ENCODE measurements around the gene TSSC4. TPM values are rescaled to one million over a fixed set of nuclear protein-coding genes. Genes with fewer than 3 reads are reported as not detected.

Gene TSSC4
- total RNA-seq, 2 experiments from 2014 or later = 48.4 to 52.1 TPM

DNA sequence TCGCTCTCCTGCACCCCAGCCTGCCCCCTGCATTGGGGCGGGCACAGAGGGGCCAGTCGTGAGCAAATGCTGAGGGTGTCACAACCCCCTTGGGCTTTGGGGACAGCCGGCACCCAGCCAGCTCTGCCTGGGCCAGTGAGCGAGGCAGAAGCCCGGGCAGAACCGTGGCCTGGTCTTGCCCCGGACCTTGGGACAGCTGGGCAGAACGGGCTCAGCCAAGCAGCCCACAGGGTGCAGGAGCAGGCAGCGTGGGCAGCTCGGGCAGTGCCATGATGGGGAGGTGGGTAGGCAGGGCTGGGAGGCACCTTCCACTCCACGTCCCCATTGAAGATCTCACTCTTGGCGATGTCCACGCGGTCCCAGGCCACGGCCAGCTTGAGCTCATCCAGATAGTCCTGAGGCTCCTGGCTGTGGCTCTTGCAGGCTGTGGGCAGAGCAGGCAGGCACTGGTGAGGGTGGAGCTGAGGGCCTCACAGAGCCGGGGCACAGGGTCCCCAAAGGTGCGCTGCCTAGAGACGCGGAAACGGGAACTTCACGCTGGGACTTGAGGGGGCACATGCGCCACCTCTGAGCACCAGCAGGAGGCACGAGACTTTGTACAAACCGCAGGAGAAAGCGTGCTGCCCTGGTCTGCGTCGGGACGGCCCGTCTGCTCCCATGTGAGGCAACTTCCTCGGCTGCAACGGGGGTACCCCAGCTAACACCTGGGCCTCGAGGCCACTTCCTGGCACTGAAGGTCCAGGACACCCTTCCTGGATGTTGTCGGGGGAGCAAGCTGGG is 15.2 kb downstream of the TSSC4 start:
- Mint-ChIP-seq H3K27me3 (peaks cover 2% of the 10 kb centered on the region), H3K36me3 (no peaks in the 10 kb centered on the region), H3K9me3 (ENCODE audit: low read depth) (no peaks in the 10 kb centered on the region), H3K27ac (no peak overlapping the region), H3K4me3 (no peak overlapping the region), H3K4me1 (no peaks in the 10 kb centered on the region)
- DNase-seq (no peak), ATAC-seq (no peak)
- CTCF ChIA-PET = interaction anchor here (0.6 to 12.4 kb wide), 3 partner anchors 15 to 589 kb away, joined by 3 to 432 read pairs (median 4); partner anchors contain the start of genes C11orf21, TSPAN32 and TSSC4

DNA sequence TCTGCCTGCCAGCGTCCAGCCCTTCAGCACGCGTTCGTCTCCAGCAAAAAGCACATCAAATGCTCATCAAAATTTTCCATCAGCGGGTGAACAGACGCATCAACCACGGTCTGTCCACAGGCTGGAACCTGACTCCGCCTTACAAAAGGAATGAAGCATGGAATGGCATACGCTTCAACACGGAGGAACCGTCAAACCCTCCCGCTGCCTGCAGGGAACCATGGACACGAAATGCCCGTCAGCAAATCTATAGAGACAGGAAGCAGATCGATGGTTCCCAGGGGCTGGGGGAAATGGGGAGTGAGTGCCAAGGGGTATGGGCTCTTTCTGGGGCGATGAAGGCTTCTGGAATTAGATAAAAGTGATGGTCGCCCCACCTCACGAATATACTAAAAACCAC is 16.2 kb downstream of the TSSC4 start:
- no peaks in the 10 kb centered on the region for H3K4me1 Mint-ChIP-seq
- no peaks in the 10 kb centered on the region for H3K9me3 Mint-ChIP-seq (ENCODE audit: low read depth)
- H3K27ac Mint-ChIP-seq = no peak overlapping the region
- CTCF ChIA-PET = interaction anchor here (0.6 to 12.4 kb wide), 6 partner anchors 17 to 588 kb away, joined by 3 to 432 read pairs (median 22); partner anchors contain the start of genes C11orf21, TSPAN32 and TSSC4
- no peaks in the 10 kb centered on the region for H3K27me3 Mint-ChIP-seq
- ATAC-seq (no peak), DNase-seq (no peak)
- no peaks in the 10 kb centered on the region for H3K36me3 Mint-ChIP-seq
- no peak overlapping the region for H3K4me3 Mint-ChIP-seq

DNA sequence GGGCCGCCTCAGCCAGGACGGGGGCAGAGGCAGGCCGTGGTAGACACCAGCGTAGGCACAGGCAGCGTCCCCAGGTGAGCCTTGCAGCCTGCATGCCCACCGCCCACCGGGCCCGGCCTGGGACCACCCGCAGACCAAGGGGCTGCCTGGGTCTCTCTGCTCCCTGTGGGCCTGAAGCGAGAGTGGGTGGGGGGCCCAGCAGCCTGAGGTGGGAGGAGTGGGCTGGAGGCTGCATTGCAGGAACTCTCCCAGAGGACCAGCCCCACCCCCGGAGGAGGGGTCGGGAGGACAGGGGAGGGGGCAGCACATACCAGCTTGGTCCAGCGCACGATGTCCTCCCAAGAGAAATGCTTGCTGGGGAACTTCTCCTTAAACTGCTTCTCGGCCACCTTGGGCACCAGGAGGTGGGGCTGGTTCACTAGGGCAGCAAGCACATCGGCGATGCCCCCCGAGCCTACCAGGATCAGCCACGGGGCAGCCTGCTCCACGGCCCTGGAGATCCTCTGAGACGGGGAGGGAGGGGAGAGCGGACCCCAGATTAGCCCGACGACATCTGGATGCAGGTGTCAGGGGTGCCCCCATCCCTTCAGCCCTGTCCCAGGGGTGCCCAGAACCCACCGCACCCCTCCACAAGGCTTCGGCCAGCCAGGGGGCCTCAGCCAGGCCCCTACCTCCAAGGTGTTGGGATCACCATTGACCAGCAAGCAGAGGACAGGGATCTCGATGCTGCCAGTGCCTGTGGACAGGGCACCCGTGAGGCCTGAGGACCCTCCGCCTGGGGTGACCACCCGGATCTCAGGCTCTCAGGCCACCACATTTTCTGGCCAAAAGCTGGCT is 17.5 kb downstream of the TSSC4 start:
- DNase-seq (no peak), ATAC-seq (no peak)
- Mint-ChIP-seq H3K4me3 (no peak overlapping the region), H3K4me1 (no peaks in the 10 kb centered on the region), H3K27me3 (no peaks in the 10 kb centered on the region), H3K36me3 (no peaks in the 10 kb centered on the region), H3K27ac (no peak overlapping the region), H3K9me3 (ENCODE audit: low read depth) (no peaks in the 10 kb centered on the region)
- CTCF ChIA-PET = interaction anchor here (1.1 to 12.4 kb wide), 9 partner anchors 10 to 474 kb away, joined by 3 to 432 read pairs (median 39); partner anchors contain the start of genes C11orf21, CD81, TSPAN32 and TSSC4

DNA sequence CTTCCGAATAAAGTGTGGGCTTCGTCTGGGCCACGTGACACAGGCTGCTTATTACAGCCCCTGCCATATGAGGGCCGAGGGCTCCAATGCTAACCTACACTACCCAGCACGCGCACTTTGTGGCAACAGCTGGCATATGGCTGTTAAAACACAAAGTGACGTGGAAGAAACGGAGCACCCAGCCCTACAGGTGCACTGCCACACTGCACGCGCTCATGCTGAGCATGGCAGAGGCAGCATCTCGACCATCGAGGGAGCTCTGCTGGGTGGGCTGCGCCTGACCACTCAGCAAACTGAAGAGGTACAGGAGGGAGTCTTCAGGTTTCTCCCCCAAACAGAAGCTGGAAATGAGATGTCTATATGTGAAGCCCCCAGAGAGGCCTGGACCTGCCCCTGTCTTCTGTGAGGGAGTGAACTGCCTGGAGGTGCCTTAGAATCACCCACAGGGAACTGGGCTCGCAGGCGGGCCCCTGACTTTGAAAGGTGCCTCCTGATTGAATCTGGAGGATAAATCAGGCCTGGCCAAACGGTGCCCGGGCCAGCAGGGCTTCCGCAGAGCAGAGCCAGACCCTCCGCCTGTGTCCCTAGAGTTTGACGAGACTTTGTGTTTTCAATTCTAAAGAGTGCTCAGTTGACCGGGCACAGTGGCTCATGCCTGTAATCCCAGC is 18.3 kb downstream of the TSSC4 start:
- H3K4me1 Mint-ChIP-seq = no peaks in the 10 kb centered on the region
- H3K4me3 Mint-ChIP-seq = no peak overlapping the region
- no peaks in the 10 kb centered on the region for H3K36me3 Mint-ChIP-seq
- no peak for ATAC-seq
- no peaks in the 10 kb centered on the region for H3K9me3 Mint-ChIP-seq (ENCODE audit: low read depth)
- no peak overlapping the region for H3K27ac Mint-ChIP-seq
- H3K27me3 Mint-ChIP-seq = no peaks in the 10 kb centered on the region
- CTCF ChIA-PET = interaction anchor here (1.0 to 12.4 kb wide), 23 partner anchors 9 to 473 kb away, joined by 3 to 432 read pairs (median 14); partner anchors contain the start of genes C11orf21, CD81, TSPAN32 and TSSC4
- DNase-seq = no peak

DNA sequence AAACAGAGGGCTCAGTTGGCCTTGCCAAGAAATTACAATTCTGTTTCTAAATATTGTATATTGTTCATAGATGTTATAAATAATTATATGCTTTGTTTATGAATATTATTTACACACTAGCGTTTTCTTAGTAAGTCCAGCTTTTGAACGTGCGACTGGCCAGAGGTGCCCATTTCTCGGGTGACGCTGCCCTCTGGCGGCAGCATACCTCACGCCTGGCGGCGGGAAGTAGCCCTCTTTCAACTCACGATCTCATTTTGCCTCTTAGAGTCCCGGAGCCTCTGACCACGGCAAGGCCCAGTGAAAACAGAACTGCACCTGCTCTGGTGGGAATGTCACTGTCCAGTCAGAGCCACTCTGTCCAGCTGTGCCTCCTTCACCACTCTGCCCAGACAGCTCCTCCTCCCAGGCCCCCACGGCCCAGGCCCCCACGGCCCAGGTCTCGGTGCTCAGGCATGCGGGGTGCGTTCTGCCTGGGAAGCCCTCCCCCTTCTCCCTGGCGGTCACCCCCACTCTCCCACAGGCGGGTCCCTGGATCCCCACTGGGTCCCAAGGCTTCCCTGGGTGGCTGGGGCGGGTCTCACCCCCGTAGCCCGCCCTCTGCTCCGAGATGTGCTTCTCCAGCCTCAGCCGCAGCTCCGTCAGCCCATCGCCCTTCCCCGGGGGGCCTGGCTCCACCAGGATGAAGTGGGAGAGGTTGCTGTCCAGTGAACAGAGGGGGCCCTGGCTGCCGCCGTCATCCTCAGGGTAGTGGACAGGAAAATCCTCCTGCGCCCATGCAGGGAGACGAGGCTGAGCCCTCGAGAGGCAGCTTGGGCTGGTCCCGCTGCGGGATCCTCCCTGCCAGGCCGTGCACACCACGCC is 19.3 kb downstream of the TSSC4 start:
- Mint-ChIP-seq H3K27ac (no peak overlapping the region), H3K36me3 (no peaks in the 10 kb centered on the region)

GRCh38 chr11:2420502-2421225 is 20.1 kb downstream of the TSSC4 start:
- H3K27ac Mint-ChIP-seq = no peak overlapping the region
- H3K36me3 Mint-ChIP-seq = no peaks in the 10 kb centered on the region
- ATAC-seq (peak; percentile 93), DNase-seq (peak; percentile 75)
- CTCF ChIA-PET = interaction anchor here (0.6 to 12.4 kb wide), 49 partner anchors 11 to 510 kb away, joined by 3 to 432 read pairs (median 5); partner anchors contain the start of genes C11orf21, CD81, TSPAN32 and TSSC4
- H3K27me3 Mint-ChIP-seq = no peaks in the 10 kb centered on the region
- no peaks in the 10 kb centered on the region for H3K4me1 Mint-ChIP-seq
- H3K4me3 Mint-ChIP-seq = no peak overlapping the region
- H3K9me3 Mint-ChIP-seq (ENCODE audit: low read depth) = no peaks in the 10 kb centered on the region

More for the DNA sequence above, 19.3 kb downstream of the TSSC4 start:
- Mint-ChIP-seq H3K9me3 (ENCODE audit: low read depth) (no peaks in the 10 kb centered on the region), H3K4me1 (no peaks in the 10 kb centered on the region), H3K27me3 (no peaks in the 10 kb centered on the region), H3K4me3 (no peak overlapping the region)
- ATAC-seq (peak; percentile 54), DNase-seq (peak; percentile 74)
- CTCF ChIA-PET = interaction anchor here (0.7 to 12.4 kb wide), 40 partner anchors 12 to 476 kb away, joined by 3 to 432 read pairs (median 5); partner anchors contain the start of genes C11orf21, CD81, TSPAN32 and TSSC4

DNA sequence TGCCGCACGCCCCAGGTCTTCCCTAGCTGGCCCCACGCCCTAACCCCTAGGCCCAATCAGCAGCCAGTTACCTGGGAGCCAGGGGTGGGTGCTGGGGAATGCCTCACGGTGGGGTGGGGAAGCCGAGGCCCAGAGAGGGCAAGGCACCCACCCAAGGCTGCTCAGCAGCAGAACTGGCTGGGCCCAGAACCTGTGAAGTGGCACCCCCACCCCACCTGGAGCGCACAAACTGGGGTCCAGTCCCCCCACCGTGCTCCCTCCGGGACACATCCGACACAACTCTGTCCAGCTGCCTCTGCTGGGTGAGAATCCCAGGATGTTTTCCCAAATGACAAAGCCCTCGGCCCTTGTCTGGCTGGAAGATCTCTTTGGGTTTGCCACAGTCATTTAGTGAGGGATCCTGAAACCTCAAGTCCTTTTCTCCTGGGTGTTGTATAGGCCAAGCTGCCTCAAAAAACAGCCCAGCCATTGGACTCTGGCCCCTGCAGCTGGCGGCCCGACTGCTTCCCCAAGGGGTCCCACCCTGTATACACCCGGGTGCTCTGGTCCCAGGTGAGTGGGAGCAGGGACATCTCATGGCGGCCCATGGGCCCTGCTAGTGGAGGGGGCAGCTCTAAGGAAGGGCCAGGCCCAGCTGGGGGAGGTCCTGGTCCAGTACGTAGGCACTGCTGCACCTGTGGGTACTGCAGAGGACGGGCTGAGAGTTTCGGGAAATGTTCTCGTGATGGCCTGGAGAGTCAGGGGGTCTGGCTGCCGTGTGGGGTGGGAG is 20.9 kb downstream of the TSSC4 start:
- Mint-ChIP-seq H3K27me3 (no peaks in the 10 kb centered on the region), H3K4me3 (no peak overlapping the region), H3K4me1 (no peaks in the 10 kb centered on the region), H3K9me3 (ENCODE audit: low read depth) (no peaks in the 10 kb centered on the region), H3K36me3 (no peaks in the 10 kb centered on the region), H3K27ac (no peak overlapping the region)
- CTCF ChIA-PET = interaction anchor here (0.6 to 12.4 kb wide), 43 partner anchors 10 to 509 kb away, joined by 3 to 432 read pairs (median 5); partner anchors contain the start of genes C11orf21, CD81, TSPAN32 and TSSC4
- DNase-seq (no peak), ATAC-seq (no peak)

DNA sequence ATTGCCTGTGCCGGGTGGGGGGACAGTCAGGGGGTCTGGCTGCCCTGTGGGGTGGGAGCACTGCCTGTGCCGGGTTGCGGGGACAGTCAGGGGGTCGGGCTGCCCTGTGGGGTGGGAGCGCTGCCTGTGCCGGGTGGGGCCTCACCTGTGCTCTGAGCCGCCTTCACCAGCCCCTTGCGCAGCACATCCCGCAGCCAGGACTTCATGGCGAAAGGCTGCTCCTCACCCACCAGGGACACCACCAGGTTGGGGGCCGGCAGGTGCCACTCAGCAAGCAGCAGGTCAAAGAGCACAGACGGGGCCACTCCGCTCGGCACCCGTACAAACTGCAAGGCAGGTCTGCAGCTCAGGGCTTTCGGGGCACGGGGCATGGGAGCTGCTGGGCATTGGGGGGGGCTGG is 21.4 kb downstream of the TSSC4 start:
- ATAC-seq = no peak
- DNase-seq = no peak
- no peaks in the 10 kb centered on the region for H3K4me1 Mint-ChIP-seq
- no peaks in the 10 kb centered on the region for H3K36me3 Mint-ChIP-seq
- no peaks in the 10 kb centered on the region for H3K9me3 Mint-ChIP-seq (ENCODE audit: low read depth)
- no peaks in the 10 kb centered on the region for H3K27me3 Mint-ChIP-seq
- H3K4me3 Mint-ChIP-seq = no peak overlapping the region
- CTCF ChIA-PET = interaction anchor here (1.1 to 12.4 kb wide), 14 partner anchors 10 to 470 kb away, joined by 3 to 432 read pairs (median 15); partner anchors contain the start of genes C11orf21, CD81, TSPAN32 and TSSC4
- no peak overlapping the region for H3K27ac Mint-ChIP-seq

- DNase-seq (no peak), ATAC-seq (no peak)
- H3K4me1 Mint-ChIP-seq = no peaks in the 10 kb centered on the region
- CTCF ChIA-PET = interaction anchor here (1.5 to 12.4 kb wide), 5 partner anchors 22 to 255 kb away, joined by 5 to 432 read pairs (median 18); partner anchors contain the start of genes C11orf21, TSPAN32 and TSSC4
- no peaks in the 10 kb centered on the region for H3K9me3 Mint-ChIP-seq (ENCODE audit: low read depth)
- no peak overlapping the region for H3K4me3 Mint-ChIP-seq
- H3K27me3 Mint-ChIP-seq = no peaks in the 10 kb centered on the region
- no peak overlapping the region for H3K27ac Mint-ChIP-seq
- no peaks in the 10 kb centered on the region for H3K36me3 Mint-ChIP-seq
Observed at GRCh38 chr11:2422461-2423156, 22.1 kb downstream of the TSSC4 start.

DNA sequence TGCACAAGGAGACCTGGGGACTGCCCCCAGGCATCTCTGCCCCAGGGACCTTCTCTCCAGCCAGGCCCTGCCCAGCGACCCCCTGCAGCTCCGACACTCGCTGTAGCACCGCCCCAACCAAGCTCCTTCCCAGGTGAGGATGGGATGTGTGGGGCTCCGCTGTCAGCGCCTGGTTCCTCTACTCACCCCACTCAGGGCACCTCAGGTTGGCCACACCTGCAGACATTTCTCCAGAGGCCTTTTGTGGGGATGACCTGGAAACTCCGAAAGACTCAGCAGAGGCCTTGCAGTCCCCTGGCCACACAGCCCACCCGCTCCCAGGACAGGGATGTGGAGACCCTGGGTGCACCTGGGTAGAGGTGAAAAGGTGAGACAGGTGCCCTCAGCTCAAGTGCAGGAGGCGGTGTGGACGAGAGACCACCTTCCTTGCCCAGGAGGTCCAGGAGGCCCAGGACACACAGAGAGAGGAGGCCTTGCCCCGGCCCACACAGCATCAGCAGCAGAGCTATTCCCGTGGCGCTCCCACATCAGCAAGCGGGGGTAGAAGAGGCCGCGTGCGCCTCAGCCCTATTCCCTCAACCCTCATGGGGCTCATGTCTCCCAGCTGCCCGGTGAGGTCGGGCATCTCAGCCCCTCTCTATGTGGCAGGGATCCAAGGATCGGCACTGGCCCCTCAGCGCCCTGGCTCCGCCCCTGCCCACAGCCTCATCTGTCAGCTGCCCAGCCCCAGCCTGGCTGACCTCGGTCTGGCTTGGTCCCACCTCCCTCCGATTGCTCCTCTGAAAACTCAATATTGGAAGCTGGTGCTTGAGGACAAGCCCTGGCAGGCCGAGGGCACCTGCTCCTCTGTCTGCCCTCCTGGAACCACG is 22.8 kb downstream of the TSSC4 start:
- CTCF ChIA-PET = interaction anchor here (0.8 to 12.4 kb wide), 6 partner anchors 19 to 272 kb away, joined by 3 to 432 read pairs (median 4); partner anchors contain the start of genes C11orf21, TSPAN32 and TSSC4

More for the DNA sequence above, 22.8 kb downstream of the TSSC4 start:
- Mint-ChIP-seq H3K36me3 (no peaks in the 10 kb centered on the region), H3K27me3 (no peaks in the 10 kb centered on the region), H3K4me1 (no peaks in the 10 kb centered on the region), H3K4me3 (no peak overlapping the region), H3K27ac (no peak overlapping the region), H3K9me3 (ENCODE audit: low read depth) (no peaks in the 10 kb centered on the region)
- no peak for ATAC-seq
- DNase-seq = no peak
